Measurements from ENCODE around the gene RFNG. TPM values are rescaled to one million over a fixed set of nuclear protein-coding genes. Genes with fewer than 3 reads are reported as not detected.

RFNG gene
- total and polyA plus RNA-seq, 2 of the 4 experiments (the other 2 are of a cell fraction), result 6.8 to 47.3 TPM

DNA sequence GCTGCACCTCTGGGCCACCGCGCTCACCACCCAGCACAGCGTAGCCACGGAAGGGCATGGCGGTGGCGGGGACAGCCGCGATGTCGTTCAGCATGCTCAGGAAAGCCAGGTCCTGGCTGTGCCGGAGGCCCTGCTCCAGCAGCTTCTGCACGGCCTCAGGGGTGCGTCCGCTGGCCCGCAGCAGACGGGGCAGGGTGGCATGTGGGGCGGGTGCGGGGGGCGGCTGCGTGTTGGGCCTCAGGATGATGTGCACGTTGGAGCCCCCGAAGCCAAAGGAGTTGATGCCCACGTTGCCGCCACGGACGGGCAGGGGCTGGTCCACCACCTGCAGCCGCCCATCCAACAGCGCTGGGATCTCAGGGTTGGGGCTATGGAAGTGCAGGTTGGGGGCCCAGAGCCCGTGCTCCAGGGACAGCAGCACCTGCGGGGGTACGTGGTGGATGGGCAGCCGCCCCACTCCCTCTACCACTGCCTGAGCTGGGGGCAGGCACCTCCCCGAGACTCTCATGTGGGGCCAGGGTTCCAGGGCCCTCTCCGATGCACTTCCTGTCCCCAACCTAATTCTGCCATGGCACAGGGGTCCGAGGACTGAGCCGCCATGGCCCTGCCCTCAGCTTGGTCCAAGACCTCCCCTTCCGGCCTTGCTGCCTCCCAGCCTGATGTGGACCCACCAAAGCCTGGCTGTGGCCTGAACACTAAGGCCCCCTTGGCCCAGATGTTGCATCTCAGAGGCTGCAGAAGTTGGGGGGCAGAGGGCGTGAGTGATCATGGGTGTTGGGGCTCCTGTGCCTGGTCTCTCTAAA is 39.9 kb upstream of the RFNG start:
- Histone ChIP-seq H3K27me3 (ENCODE audit: control insufficient read depth, insufficient read depth, low read length) (no peaks in the 10 kb centered on the region), H2BK120ac (ENCODE audit: low read depth, low read length) (no peak overlapping the region), H3K23ac (ENCODE audit: low read depth, low read length) (no peak overlapping the region), H3K36me3 (ENCODE audit: control insufficient read depth, insufficient read depth, low read length) (peaks cover 85% of the 10 kb centered on the region), H3K4me2 (ENCODE audit: low read depth, low read length) (no peak overlapping the region), H3K9me3 (ENCODE audit: control insufficient read depth, insufficient read depth, low read length) (no peaks in the 10 kb centered on the region), H4K8ac (ENCODE audit: low read depth in 2 of 2, low read length in 2 of 2) (no peak overlapping the region), H3K4me3 (ENCODE audit: insufficient read depth, low read depth, low read length) (no peak overlapping the region), H4K20me1 (ENCODE audit: insufficient read depth, low read length) (peaks cover 21% of the 10 kb centered on the region), H3K56ac (ENCODE audit: extremely low read depth, insufficient read depth, low read length) (no peak overlapping the region), H4K91ac (ENCODE audit: insufficient read depth, low read depth, low read length) (no peak overlapping the region), H3K14ac (replicated peaks; ENCODE audit: low read depth, low read length) (no peak overlapping the region), H3K79me1 (ENCODE audit: low read depth in 1 of 2, low read length in 2 of 2) (peaks cover 0 to 28% of the 10 kb centered on the region in 2 experiments; a peak in 3 of 4 replicates), H3K4me1 (ENCODE audit: control insufficient read depth, insufficient read depth, low read length) (no peaks in the 10 kb centered on the region; the same call in 1 of the 2 replicates), H2BK5ac (ENCODE audit: low read depth, low read length, poor library complexity, severe bottlenecking) (no peak overlapping the region), H3K18ac (ENCODE audit: low read depth, low read length) (no peak overlapping the region), H2AFZ (replicated peaks; ENCODE audit: low read length, poor library complexity) (no peak overlapping the region), H3K27ac (ENCODE audit: insufficient read depth, low read length) (no peak overlapping the region), H2BK15ac (ENCODE audit: low read depth, low read length) (no peak overlapping the region), H2AK5ac (ENCODE audit: low read depth, low read length) (no peak overlapping the region), H3K9me1 (ENCODE audit: insufficient read depth, low read length) (no peaks in the 10 kb centered on the region), H3K9ac (ENCODE audit: low read depth, low read length) (no peak overlapping the region), H3K4ac (ENCODE audit: low read depth, low read length) (no peak overlapping the region), H4K5ac (ENCODE audit: low read depth, low read length) (no peak overlapping the region), H2AK9ac (replicated peaks; ENCODE audit: low read depth, low read length, poor library complexity) (no peak overlapping the region), H2BK20ac (ENCODE audit: low read depth, low read length) (no peak overlapping the region)
- 98% methylated on average over 20 of the region's 37 CpGs; no CpG with 5 or more reads in 1 of the 2 experiments for WGBS, 2 experiments (ENCODE audit: extremely low coverage in 2 of 2, insufficient read length in 1 of 2)
- dilution Hi-C loops (cut with HindIII; ENCODE audit: low sequenced_read_pairs, unreplicated experiment), result no loop called here
- ChIA-PET POLR2A (ENCODE audit: unreplicated experiment) (interaction anchor here (0.6 kb wide), 1 partner anchor 128 kb away, joined by 5 read pairs; no protein-coding TSS in a partner anchor), CTCF (no interaction called here)
- in situ Hi-C loops (cut with MboI; ENCODE audit: low sequenced_read_pairs), result no loop called here
- intact Hi-C loops (cut with micrococcal nuclease), result no loop called here
- DNase-seq (no peak), ATAC-seq (ENCODE audit: low read depth) (no peak)
- BruUV-seq (replicated peaks), result no TSS peak
- TF ChIP-seq, protein P1, sequence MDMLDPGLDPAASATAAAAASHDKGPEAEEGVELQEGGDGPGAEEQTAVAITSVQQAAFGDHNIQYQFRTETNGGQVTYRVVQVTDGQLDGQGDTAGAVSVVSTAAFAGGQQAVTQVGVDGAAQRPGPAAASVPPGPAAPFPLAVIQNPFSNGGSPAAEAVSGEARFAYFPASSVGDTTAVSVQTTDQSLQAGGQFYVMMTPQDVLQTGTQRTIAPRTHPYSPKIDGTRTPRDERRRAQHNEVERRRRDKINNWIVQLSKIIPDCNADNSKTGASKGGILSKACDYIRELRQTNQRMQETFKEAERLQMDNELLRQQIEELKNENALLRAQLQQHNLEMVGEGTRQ (IDR thresholded peaks at IDR 0.05; ENCODE audit: low read depth, low read length), result no peak
- TF ChIP-seq BHLHE40 (IDR thresholded peaks at IDR 0.05; ENCODE audit: low read depth, low read length), result no peak
- TF ChIP-seq, protein P2, sequence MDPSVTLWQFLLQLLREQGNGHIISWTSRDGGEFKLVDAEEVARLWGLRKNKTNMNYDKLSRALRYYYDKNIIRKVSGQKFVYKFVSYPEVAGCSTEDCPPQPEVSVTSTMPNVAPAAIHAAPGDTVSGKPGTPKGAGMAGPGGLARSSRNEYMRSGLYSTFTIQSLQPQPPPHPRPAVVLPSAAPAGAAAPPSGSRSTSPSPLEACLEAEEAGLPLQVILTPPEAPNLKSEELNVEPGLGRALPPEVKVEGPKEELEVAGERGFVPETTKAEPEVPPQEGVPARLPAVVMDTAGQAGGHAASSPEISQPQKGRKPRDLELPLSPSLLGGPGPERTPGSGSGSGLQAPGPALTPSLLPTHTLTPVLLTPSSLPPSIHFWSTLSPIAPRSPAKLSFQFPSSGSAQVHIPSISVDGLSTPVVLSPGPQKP (IDR thresholded peaks at IDR 0.05; ENCODE audit: borderline replicate concordance, low read depth, low read length), result no peak
- no peak for TF ChIP-seq POLR2A (IDR thresholded peaks at IDR 0.05; ENCODE audit: low read depth, low read length)
- no peak for TF ChIP-seq CHD1 (IDR thresholded peaks at IDR 0.05; ENCODE audit: low read depth, low read length)
- TF ChIP-seq MAFK (IDR thresholded peaks at IDR 0.05; ENCODE audit: low read depth, low read length), result no peak
- TF ChIP-seq NFE2L2 (IDR thresholded peaks at IDR 0.05; ENCODE audit: low read depth, low read length), result no peak
- no peak for TF ChIP-seq MAZ (IDR thresholded peaks at IDR 0.05; ENCODE audit: borderline replicate concordance, low read depth, low read length)
- no peak for TF ChIP-seq RCOR1 (IDR thresholded peaks at IDR 0.05; ENCODE audit: insufficient replicate concordance, low read length)
- TF ChIP-seq CEBPB (IDR thresholded peaks at IDR 0.05; ENCODE audit: low read depth, low read length), result no peak
- TF ChIP-seq MXI1 (IDR thresholded peaks at IDR 0.05; ENCODE audit: borderline replicate concordance, low read depth, low read length), result no peak
- no peak for TF ChIP-seq RFX5 (IDR thresholded peaks at IDR 0.05; ENCODE audit: low read depth, low read length)
- TF ChIP-seq, protein P3, sequence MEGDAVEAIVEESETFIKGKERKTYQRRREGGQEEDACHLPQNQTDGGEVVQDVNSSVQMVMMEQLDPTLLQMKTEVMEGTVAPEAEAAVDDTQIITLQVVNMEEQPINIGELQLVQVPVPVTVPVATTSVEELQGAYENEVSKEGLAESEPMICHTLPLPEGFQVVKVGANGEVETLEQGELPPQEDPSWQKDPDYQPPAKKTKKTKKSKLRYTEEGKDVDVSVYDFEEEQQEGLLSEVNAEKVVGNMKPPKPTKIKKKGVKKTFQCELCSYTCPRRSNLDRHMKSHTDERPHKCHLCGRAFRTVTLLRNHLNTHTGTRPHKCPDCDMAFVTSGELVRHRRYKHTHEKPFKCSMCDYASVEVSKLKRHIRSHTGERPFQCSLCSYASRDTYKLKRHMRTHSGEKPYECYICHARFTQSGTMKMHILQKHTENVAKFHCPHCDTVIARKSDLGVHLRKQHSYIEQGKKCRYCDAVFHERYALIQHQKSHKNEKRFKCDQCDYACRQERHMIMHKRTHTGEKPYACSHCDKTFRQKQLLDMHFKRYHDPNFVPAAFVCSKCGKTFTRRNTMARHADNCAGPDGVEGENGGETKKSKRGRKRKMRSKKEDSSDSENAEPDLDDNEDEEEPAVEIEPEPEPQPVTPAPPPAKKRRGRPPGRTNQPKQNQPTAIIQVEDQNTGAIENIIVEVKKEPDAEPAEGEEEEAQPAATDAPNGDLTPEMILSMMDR (conservative IDR thresholded peaks at IDR 0.05; ENCODE audit: low read depth, low read length), result no peak
- no peak for TF ChIP-seq FOS (IDR thresholded peaks at IDR 0.05; ENCODE audit: low read depth, low read length)
- no peak for TF ChIP-seq SMC3 (IDR thresholded peaks at IDR 0.05; ENCODE audit: low read depth, low read length)
